CD4-positive, alpha-beta memory T cell (primary cell): ENCODE measurements around the gene DEXI. TPM values are rescaled to one million over a fixed set of nuclear protein-coding genes. Genes with fewer than 3 reads are reported as not detected.

Experiments
- CTCF ChIA-PET: fragments of 350-600 bp; sonication (Branson Sonifier 250); formaldehyde crosslinking; loops from one replicate; lab custom pipeline; 2021; ENCODE audit warnings: inconsistent platforms; ENCODE audit not compliant: partially characterized antibody; lab: Charles Lee
- POLR2A ChIA-PET: fragments of 350-600 bp; sonication (Branson Sonifier 250); formaldehyde crosslinking; loops from one replicate; lab custom pipeline; 2021; ENCODE audit not compliant: partially characterized antibody; lab: Charles Lee
- DNase-seq, 5 donors: peaks; one replicate each; pipeline versions ENCODE4 v3.0.0 to v3.0.0-alpha.2; 2020 to 2022; ENCODE audit warnings: mixed read lengths in 1 of 5
- H3K27ac ChIP-seq: one replicate; pipeline ENCODE4 v1.7.0; 2013; ENCODE audit warnings: low read depth, low read length
- H3K27me3 ChIP-seq: 2 replicates; pipeline ENCODE4 v1.7.0; 2013; ENCODE audit warnings: mild to moderate bottlenecking, low read length, moderate library complexity; ENCODE audit not compliant: insufficient read depth
- H3K36me3 ChIP-seq: 2 replicates; pipeline ENCODE4 v1.7.0; 2013; ENCODE audit warnings: mild to moderate bottlenecking, low read length, moderate library complexity; ENCODE audit not compliant: insufficient read depth
- H3K4me1 ChIP-seq: 2 replicates; pipeline ENCODE4 v1.7.0; 2013; ENCODE audit warnings: mild to moderate bottlenecking, low read length, moderate library complexity; ENCODE audit not compliant: insufficient read depth
- H3K4me3 ChIP-seq, 2 donors: one replicate each; pipeline ENCODE4 v1.7.0; 2013; ENCODE audit warnings: low read length in 2 of 2, mild to moderate bottlenecking in 1 of 2
- H3K9me3 ChIP-seq, 2 donors: one replicate each; pipeline ENCODE4 v1.7.0; 2013; ENCODE audit warnings: low read length in 2 of 2, control low read depth in 1 of 2; ENCODE audit not compliant: control insufficient read depth in 1 of 2
- H3K27ac Mint-ChIP-seq, 7 donors: one replicate each; pipeline ENCODE4 v1.8.0; 2020 to 2021; ENCODE audit warnings: mixed read lengths in 7 of 7, mild to moderate bottlenecking in 6 of 7, inconsistent platforms in 3 of 7, moderate library complexity in 3 of 7
- H3K27me3 Mint-ChIP-seq, 2 donors: one replicate each; pipeline ENCODE4 v1.8.0; 2020 to 2021; ENCODE audit warnings: mixed read lengths in 2 of 2
- H3K36me3 Mint-ChIP-seq, 2 donors: one replicate each; pipeline ENCODE4 v1.8.0; 2020 to 2021; ENCODE audit warnings: mixed read lengths in 2 of 2, inconsistent platforms in 1 of 2, mild to moderate bottlenecking in 1 of 2
- H3K4me1 Mint-ChIP-seq, 4 donors: one replicate each; pipeline ENCODE4 v1.8.0; 2020 to 2021; ENCODE audit warnings: mixed read lengths in 4 of 4, mild to moderate bottlenecking in 1 of 4
- H3K4me3 Mint-ChIP-seq, 8 donors: one replicate each; pipeline ENCODE4 v1.8.0; 2020 to 2021; ENCODE audit warnings: mixed read lengths in 8 of 8, mild to moderate bottlenecking in 7 of 8, moderate library complexity in 6 of 8, inconsistent platforms in 3 of 8
- H3K9me3 Mint-ChIP-seq, 8 donors: one replicate each; pipeline ENCODE4 v1.8.0; 2020 to 2021; ENCODE audit warnings: mixed read lengths in 8 of 8, mild to moderate bottlenecking in 5 of 8, inconsistent platforms in 3 of 8, moderate library complexity in 1 of 8
- intact Hi-C: fragments of 100-400 bp; cut with micrococcal nuclease; formaldehyde crosslinking; loops from one replicate; pipeline ENCODE4 v1.15.1; 2023
- polyA plus RNA-seq, 2 donors: library from polyadenylated mRNA; unstranded; fragments of 300-500 nt; fragmentation: Illumina TruSeq; gene quantifications; one replicate each; pipeline ENCODE4 v1.2.3, GENCODE V29; 2021
- total RNA-seq, 2 experiments: library from RNA; stranded (reverse); gene quantifications; one replicate each; pipeline ENCODE4 v1.2.3, GENCODE V29; 2021

DEXI gene
- total and polyA plus RNA-seq, 4 experiments from 2014 or later: 37.9 to 66.3 (median 50.7) TPM

DNA sequence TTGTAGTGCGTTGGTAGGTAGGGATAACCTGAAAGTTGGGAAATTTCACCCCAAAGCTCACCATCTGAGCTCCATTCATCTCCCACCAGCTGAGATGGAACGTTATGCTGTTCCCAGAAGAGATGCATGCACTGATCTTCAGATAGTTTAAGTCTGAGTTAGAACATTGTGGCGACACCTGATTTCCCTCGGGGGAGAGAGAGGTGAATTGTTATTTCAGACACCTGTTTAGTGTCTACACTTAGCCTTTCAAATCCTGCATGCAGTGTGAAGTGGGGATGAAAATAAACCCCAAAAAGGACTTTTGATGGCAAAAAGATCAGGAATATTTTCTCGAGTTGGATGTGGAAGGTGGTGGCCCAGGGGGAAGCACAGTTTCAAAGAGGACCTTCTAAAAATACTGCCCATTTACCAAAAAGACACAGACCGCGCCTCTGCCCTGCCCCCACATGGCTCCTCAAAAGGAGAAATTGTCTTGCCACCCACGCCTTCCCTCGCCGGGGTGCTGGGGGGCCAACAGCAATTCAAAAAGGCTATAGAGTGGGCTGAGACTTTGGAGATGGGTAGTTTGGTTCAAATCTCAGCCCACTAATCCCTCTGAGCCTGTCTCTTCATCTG, 53.8 kb downstream of the DEXI start:
- Histone ChIP-seq H3K36me3 (no peaks in the 10 kb centered on the region), H3K9me3 (no peaks in the 10 kb centered on the region), H3K27me3 (no peaks in the 10 kb centered on the region), H3K4me3 (no peak overlapping the region), H3K27ac (no peak overlapping the region), H3K4me1 (no peaks in the 10 kb centered on the region)
- DNase-seq: no peak
- Mint-ChIP-seq H3K27ac (no peak overlapping the region), H3K36me3 (no peaks in the 10 kb centered on the region), H3K4me3 (no peak overlapping the region), H3K9me3 (no peaks in the 10 kb centered on the region), H3K27me3 (peaks cover 4 to 9% of the 10 kb centered on the region in 2 donors), H3K4me1 (peaks cover 0 to 3% (median under 1%) of the 10 kb centered on the region in 4 donors)
- CTCF ChIA-PET: no interaction called here
- intact Hi-C loops: no loop called here
- POLR2A ChIA-PET: no interaction called here

DNA sequence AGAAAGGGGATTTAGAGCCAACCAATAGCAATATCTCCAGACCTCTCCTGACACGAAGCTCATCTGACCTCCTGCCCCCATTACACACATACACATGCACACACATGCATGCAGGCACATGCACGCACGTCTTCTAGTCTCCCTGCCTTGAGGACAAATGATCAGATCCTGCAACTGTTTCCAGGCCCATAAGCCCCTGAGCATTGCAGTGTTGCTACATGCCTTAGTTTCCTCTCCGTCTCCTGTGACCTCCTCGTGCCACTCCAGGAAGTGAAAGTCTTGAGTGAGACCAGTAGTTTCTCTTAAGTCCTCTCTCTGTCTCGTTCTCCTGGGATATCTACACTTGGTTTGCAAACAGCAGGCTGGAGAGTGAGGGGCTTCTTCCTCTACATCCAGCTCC, 57.0 kb downstream of the DEXI start:
- intact Hi-C loops: no loop called here
- no peak overlapping the region for H3K4me3 Mint-ChIP-seq
- Histone ChIP-seq H3K4me1 (peaks cover 11% of the 10 kb centered on the region), H3K27ac (no peak overlapping the region), H3K4me3 (no peak overlapping the region), H3K9me3 (no peaks in the 10 kb centered on the region), H3K36me3 (no peaks in the 10 kb centered on the region), H3K27me3 (no peaks in the 10 kb centered on the region)
- peaks cover 0 to 3% (median 0%) of the 10 kb centered on the region in 8 donors for H3K9me3 Mint-ChIP-seq
- CTCF ChIA-PET: no interaction called here
- H3K4me1 Mint-ChIP-seq: peaks cover 5 to 19% (median 10%) of the 10 kb centered on the region in 4 donors
- peaks cover 4 to 8% of the 10 kb centered on the region in 2 donors for H3K27me3 Mint-ChIP-seq
- peak overlapping the region in 1 of 7 donors; percentile 60 for H3K27ac Mint-ChIP-seq
- DNase-seq: no peak
- POLR2A ChIA-PET: no interaction called here
- H3K36me3 Mint-ChIP-seq: no peaks in the 10 kb centered on the region

DNA sequence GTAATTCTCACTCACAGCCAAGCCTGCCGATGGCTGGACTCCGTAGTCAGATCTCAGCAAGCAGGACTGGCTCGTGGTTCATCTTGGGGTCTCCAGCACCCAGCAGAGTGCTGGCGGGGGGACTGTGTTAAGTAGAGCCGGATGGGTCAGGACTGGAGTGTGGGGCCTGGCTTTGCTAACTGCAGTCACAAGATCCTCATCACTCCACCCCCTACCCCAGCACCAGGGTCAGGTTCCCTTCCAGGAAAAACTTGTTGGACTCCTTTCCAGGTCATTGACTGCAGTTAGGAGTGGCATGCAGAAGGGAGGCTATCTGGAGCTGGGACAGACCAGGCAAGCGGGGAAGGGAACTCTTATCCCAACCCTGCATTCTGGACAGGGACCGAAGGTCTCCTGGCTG, 59.3 kb downstream of the DEXI start:
- peaks cover 0 to 3% (median 0%) of the 10 kb centered on the region in 8 donors for H3K9me3 Mint-ChIP-seq
- H3K9me3 ChIP-seq: no peaks in the 10 kb centered on the region
- no peaks in the 10 kb centered on the region for H3K36me3 ChIP-seq
- H3K27me3 ChIP-seq: peaks cover 3% of the 10 kb centered on the region
- intact Hi-C loops: no loop called here
- H3K27ac ChIP-seq: no peak overlapping the region
- H3K4me3 Mint-ChIP-seq: no peak overlapping the region
- peaks cover 30% of the 10 kb centered on the region for H3K4me1 ChIP-seq
- ChIA-PET POLR2A (no interaction called here), CTCF (no interaction called here)
- peaks cover 6 to 9% of the 10 kb centered on the region in 2 donors for H3K27me3 Mint-ChIP-seq
- H3K27ac Mint-ChIP-seq: no peak overlapping the region
- H3K4me1 Mint-ChIP-seq: peaks cover 13 to 38% (median 16%) of the 10 kb centered on the region in 4 donors
- no peak overlapping the region for H3K4me3 ChIP-seq
- no peak for DNase-seq
- peaks cover 0 to 2% of the 10 kb centered on the region in 2 donors for H3K36me3 Mint-ChIP-seq

DNA sequence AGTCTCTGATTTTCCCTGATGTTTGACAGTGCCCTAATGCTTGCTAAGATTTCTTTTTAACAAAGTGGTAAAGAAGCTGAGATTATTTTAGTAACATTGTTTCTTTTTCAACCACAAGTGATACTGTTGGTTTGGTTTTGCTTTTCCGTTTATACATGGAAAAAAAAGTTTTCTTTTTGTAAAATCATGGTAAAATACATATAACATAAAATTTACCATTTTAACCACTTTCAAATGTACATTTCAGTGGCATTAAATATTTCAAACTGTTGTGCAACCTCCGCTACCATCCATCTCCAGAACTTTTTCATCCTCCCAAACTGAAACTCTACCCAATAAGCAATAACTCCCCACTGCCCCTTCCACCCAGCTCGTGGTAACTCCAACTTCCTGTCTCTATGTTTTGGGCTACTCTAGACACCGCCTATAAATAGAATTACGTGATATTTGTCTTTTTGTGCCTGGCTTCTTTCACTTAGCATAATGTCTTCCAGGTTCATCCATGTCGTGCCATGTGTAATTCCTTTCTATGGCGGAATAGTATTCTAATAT, 60.7 kb downstream of the DEXI start:
- Mint-ChIP-seq H3K4me3 (peak overlapping the region in 6 of 8 donors; percentile 6 to 41 (median 15)), H3K4me1 (peaks cover 27 to 52% (median 30%) of the 10 kb centered on the region in 4 donors), H3K27me3 (peaks cover 4 to 24% of the 10 kb centered on the region in 2 donors), H3K9me3 (peaks cover 0 to 3% (median 0%) of the 10 kb centered on the region in 8 donors), H3K36me3 (peaks cover 0 to 2% of the 10 kb centered on the region in 2 donors), H3K27ac (peak overlapping the region in 1 of 7 donors; percentile 53)
- no peak for DNase-seq
- no peaks in the 10 kb centered on the region for H3K36me3 ChIP-seq
- CTCF ChIA-PET: no interaction called here
- no peak overlapping the region for H3K27ac ChIP-seq
- POLR2A ChIA-PET: no interaction called here
- H3K9me3 ChIP-seq: no peaks in the 10 kb centered on the region
- H3K4me1 ChIP-seq: peaks cover 45% of the 10 kb centered on the region
- no peak overlapping the region for H3K4me3 ChIP-seq
- H3K27me3 ChIP-seq: peaks cover 3% of the 10 kb centered on the region
- intact Hi-C loops: no loop called here

DNA sequence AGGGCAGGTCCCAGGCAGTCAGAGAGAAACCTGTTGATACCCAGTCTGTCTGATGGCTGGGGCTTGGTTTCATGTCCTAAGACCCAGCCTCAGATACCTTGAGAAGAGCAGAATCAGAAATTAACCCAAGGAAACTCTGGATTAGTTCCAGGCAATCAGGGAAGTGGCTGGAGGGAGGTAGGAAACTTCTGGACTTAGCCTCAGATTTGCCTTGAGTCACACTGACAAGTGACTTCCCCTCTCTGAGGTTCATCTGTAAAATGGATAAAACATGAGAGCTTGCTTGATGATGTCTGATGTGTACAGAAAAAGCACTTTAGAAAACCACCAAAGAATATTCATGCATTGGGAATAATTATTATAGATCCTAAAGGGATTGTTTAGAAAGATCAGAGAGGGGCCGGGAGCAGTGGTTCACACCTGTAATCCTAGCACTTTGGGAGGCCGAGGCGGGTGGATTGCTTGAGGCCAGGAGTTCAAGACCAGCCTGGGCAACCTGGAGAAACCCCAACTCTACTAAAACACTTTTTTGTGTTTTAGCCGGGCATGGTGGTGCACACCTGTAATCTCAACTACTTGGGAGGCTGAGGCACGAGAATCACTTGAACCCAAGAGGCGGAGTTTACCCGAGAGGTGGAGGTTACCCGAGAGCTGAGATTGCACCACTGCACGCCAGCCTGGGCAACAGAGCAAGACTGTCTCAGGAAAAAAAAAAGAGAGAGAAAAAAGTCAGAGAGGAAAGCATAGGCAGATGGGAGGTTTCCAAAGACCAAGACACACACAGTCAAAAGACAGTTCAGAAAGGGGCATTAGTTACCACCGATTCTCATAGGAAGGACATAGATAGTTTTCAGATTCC, 61.4 kb downstream of the DEXI start:
- Mint-ChIP-seq H3K27ac (peak overlapping the region in 1 of 7 donors; percentile 72), H3K36me3 (peaks cover 0 to 2% of the 10 kb centered on the region in 2 donors), H3K27me3 (peaks cover 6 to 30% of the 10 kb centered on the region in 2 donors), H3K4me3 (peak overlapping the region in 1 of 8 donors; percentile 15), H3K9me3 (peaks cover 0 to 3% (median 0%) of the 10 kb centered on the region in 8 donors), H3K4me1 (peaks cover 29 to 55% (median 33%) of the 10 kb centered on the region in 4 donors)
- intact Hi-C loops: no loop called here
- Histone ChIP-seq H3K4me3 (no peak overlapping the region), H3K36me3 (no peaks in the 10 kb centered on the region), H3K4me1 (peaks cover 49% of the 10 kb centered on the region), H3K27me3 (peaks cover 3% of the 10 kb centered on the region), H3K9me3 (no peaks in the 10 kb centered on the region), H3K27ac (no peak overlapping the region)
- ChIA-PET CTCF (no interaction called here), POLR2A (no interaction called here)
- no peak for DNase-seq

DNA sequence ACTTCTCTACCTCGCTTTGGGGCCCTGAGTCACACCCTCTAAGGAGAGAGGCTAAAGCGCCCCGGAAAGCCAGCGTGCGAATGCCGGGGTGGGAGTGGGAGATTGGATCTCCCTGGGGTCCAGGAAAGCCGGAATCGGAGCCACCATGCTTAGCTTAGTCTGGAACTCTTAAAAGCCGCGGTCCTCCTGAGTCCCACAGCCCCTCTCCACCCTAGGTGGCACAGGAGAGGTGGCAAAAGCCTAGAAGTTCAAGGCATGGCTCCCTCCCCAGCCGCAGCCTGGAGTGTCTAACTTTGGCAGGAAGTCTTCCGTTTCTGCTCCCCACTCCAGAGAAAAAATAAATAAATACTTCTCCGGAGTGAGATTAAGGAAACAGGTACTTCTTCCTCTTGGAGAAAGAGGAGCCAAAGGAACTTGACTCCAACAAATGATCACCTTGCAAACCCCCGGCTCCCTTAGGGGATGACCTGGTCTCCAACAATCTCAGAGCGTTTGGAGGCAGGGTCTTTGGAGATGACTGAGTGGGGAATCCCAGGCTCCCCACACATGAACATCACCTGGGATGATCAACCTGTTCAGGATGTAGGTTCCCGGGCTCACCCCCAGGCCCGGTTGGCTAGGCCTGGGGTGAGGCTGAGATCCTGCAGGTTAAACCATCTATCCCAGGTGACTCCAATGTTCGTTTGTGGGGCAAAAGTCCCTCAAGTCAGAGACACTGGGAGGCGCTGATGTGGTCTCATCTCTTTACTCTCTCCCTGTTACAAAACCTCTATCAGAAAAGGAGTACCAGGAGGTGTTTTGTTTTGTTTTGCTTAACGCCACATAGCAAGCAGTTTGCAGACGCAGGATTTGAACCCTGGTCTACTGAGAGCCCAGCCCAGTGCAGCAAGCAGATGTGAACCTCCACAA, 62.3 kb downstream of the DEXI start:
- Mint-ChIP-seq H3K9me3 (peaks cover 0 to 3% (median 0%) of the 10 kb centered on the region in 8 donors), H3K27me3 (peaks cover 9 to 35% of the 10 kb centered on the region in 2 donors), H3K4me1 (peaks cover 27 to 55% (median 35%) of the 10 kb centered on the region in 4 donors), H3K27ac (peak overlapping the region in 1 of 7 donors; percentile 23), H3K36me3 (peaks cover 0 to 2% of the 10 kb centered on the region in 2 donors), H3K4me3 (peak overlapping the region; percentile 87 to 93 (median 90))
- Histone ChIP-seq H3K4me1 (peaks cover 49% of the 10 kb centered on the region), H3K27ac (no peak overlapping the region), H3K27me3 (peaks cover 3% of the 10 kb centered on the region), H3K4me3 (peak overlapping the region in 1 of 2 donors; percentile 49), H3K36me3 (no peaks in the 10 kb centered on the region), H3K9me3 (no peaks in the 10 kb centered on the region)
- ChIA-PET POLR2A (no interaction called here), CTCF (no interaction called here)
- no peak for DNase-seq
- intact Hi-C loops: no loop called here
